B cell (primary cell): ENCODE results near the gene PRRC2B.

ENCODE experiments used
- CTCF ChIP-seq: fragments of 200-600 bp; IDR thresholded peaks from one replicate; pipeline ENCODE4 v1.8.0; 2022; ENCODE audit warnings: antibody characterized with exemption, mild to moderate bottlenecking
- EZH2 ChIP-seq: IDR thresholded peaks from 2 replicates; pipeline ENCODE4 v1.6.1; 2012; ENCODE audit warnings: borderline replicate concordance, low read depth, mild to moderate bottlenecking, moderate library complexity, low read length; ENCODE audit not compliant: insufficient read depth, poor library complexity, severe bottlenecking

- no peak for TF ChIP-seq EZH2
- no peak for TF ChIP-seq CTCF
Observed at GRCh38 chr9:131429121-131430012, 35.5 kb downstream of the PRRC2B start.
